HG03025 (cell line): ENCODE measurements around the gene HNRNPUL1.

Source experiments
- ATAC-seq: cut with Tn5 transposase; IDR thresholded peaks from one replicate; pipeline ENCODE4 v1.9.1; 2021; ENCODE audit warnings: mild to moderate bottlenecking, moderate library complexity; ENCODE audit not compliant: unreplicated experiment, low FRiP score

HNRNPUL1 gene

GRCh38 chr19:41307090-41307875 lies 43.1 kb downstream of the HNRNPUL1 start:
- ATAC-seq, result no peak

DNA sequence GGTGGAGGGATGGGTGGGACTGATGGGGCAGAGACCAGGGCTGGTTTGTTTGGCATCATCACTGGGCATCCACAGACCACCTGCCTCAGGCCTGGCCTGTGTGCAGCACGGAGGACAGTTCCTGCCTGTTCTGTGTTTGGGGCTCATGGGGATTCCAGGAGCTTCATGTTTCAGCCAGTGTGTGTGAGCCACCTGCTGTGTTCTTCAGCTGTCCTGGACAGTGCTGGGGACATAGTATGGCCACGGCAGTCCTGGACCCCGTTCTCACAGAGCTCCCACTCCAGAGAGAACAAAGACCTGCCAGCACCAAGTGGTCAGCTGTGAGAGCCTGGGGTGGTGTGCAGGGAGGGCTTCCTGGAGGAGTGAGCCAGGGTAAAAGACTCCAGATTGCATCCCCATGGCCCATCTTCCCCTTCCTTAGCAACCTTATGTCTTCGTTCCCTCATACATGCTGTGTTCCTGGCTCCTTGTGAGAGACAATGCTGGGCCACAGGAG lies 43.8 kb downstream of the HNRNPUL1 start:
- no peak for ATAC-seq

- no peak for ATAC-seq
These were observed 44.4 kb downstream of the HNRNPUL1 start for GRCh38 chr19:41308450-41309179.

DNA sequence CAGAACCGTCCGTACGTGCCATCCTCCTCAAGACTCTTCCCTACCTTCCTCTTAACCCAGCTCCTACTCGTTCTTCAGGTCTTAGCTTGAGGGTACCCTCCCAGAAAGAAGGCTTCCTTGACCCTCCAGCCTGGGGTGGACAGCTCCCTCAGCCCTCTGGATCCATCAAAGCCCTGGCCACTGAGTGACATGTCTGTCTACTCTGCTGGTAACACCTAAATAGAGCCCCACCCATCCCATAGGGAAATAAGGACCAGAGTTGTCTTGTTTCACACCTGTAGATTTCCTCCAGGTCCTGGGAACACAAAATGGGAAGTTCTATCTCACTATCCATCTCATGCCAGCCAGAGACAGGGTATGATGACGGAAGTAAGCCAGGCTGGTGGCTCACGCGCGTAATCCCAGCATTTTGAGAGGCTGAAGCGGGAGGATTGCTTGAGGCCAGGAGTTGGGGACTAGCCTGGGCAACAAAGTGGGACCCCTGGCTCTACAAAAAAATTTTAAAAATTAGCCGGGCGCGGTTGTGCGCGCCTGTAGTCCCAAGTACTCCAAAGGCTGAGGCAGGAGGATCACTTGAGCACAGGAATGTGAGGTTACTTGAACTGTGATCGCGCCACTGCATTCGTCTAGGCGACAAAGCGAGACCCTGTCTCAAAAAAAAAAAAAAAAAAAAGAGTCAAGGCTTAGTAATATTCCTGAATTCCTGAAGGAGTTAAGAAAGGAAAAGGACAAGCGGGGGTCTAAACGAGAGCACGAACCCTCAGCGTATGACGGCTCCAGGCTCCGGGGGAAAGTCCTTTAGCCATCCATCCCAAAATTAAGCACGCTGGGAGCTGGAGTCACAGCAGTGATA lies 45.2 kb downstream of the HNRNPUL1 start:
- no peak for ATAC-seq

- ATAC-seq, result no peak
These were observed 46.1 kb downstream of the HNRNPUL1 start, which contains the start of gene CCDC97 for GRCh38 chr19:41310033-41310831. TSS of gene CCDC97 (plus strand) at chr19:41310172. CDS start at chr19:41310311, 139 bp downstream.

GRCh38 chr19:41311072-41311471 lies 46.9 kb downstream of the HNRNPUL1 start:
- ATAC-seq, result no peak

DNA sequence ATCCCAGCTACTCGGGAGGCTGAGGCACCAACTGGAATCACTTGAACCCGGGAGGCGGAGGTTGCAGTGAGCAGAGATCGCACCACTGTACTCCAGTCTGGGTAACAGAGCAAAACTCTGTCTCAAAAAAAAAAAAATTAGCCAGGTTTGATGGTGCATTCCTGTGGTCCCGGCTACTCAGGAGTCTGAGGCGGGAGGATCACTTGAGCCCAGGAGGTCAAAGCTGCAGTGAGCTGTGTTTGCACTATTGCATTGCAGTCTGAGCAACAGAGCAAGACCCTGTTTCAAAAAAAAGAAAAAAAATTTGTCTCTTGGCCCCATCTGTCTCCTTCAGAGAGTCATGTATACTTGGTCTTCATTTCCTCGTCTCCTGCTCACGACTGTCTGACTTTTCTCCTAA lies 47.4 kb downstream of the HNRNPUL1 start:
- no peak for ATAC-seq

DNA sequence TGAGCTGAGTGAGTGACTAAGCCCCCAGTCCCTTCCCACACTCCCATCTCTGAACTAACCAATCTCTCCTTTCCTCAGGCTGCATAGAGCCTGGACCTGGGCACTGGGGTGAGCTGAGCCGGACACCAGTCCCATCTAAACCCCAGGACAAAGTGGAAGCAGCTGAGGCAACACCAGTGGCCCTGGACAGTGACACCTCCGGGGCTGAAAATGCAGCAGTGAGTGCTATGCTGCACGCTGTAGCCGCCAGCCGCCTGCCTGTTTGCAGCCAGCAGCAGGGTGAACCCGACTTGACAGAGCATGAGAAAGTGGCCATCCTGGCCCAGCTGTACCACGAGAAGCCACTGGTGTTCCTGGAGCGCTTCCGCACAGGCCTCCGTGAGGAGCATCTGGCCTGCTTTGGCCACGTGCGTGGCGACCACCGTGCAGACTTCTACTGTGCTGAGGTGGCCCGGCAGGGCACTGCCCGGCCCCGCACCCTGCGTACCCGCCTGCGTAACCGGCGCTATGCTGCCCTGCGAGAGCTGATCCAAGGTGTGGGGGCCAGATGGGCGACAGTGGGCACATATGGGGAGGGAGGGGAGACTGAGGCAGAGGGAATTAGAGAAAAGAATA lies 52.2 kb downstream of the HNRNPUL1 start:
- ATAC-seq, result no peak

- ATAC-seq, result no peak
These were observed 54.7 kb downstream of the HNRNPUL1 start for GRCh38 chr19:41318696-41319499.

GRCh38 chr19:41319500-41320184 lies 55.5 kb downstream of the HNRNPUL1 start:
- ATAC-seq, result no peak

- no peak for ATAC-seq
These were observed 56.0 kb downstream of the HNRNPUL1 start for GRCh38 chr19:41320185-41320518.

DNA sequence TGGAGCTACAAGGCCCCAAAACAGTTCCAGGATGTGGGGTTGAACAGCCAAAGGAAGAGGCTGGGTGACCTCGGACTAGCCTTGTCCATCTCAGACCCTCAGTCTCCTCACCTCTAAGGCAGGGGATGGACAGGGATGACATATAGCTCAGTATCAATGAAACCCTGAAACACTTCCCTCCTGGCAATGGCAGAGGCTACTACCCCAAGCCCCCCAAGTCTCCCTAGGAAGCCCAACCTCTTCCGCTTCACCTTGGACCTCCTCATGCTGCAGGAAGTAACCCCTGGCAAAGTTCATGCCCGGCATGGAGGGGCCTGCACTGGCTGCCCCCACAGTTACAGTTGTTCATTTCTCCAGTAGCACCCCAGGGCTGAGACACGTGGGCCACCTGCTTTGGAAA lies 56.4 kb downstream of the HNRNPUL1 start:
- no peak for ATAC-seq

DNA sequence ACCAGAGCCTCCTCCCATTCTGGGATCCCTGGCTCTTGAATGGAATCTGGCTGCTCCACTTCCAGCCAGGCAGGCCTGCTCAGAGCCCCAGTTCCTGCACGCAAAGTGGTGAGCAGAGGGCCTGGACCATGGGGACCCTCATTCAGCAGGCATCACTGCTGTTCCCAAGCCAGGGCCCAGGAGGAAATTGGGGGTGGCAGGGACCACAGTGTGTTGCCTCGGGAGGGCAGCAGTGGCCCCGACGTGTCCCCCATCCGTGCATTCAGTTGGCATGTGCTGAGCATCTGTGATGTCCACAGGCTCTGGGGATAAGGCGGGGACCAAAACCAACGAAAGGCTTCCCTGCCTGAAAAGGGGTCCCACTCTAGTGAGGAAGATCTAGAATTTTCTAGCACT lies 57.0 kb downstream of the HNRNPUL1 start:
- ATAC-seq, result no peak

DNA sequence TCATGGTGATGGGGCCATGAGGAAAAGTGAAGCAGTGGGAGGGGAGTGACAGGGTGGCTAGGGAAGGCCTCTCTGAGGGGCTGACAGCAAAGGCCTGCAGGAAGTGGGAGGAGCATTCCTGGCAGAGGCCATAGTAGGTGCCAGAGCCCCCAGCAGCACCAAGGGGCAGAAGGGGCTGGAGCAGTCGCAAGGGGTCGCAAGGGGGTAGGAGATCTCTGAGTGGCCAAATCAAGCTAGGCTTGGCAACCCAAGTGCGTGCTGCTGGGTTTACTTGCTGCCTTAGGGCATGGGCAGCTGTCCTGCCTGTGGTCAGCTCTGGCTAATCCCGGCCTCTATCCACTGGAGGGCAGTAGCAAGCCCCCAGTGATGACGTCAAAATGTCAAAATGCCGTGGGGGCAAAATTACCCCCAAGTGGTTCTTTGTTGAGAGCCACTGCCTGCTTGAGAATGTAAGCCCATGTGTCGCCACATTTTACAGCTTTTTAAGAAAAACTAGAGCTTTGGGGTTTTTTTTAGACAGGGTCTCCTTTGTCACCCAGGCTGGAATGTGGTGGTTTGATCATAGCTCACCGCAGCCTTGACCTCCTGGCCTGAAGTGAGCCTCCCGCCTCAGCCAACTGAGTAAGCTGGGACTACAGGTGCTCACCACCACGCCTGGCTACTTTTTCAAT lies 57.6 kb downstream of the HNRNPUL1 start:
- ATAC-seq, result no peak

DNA sequence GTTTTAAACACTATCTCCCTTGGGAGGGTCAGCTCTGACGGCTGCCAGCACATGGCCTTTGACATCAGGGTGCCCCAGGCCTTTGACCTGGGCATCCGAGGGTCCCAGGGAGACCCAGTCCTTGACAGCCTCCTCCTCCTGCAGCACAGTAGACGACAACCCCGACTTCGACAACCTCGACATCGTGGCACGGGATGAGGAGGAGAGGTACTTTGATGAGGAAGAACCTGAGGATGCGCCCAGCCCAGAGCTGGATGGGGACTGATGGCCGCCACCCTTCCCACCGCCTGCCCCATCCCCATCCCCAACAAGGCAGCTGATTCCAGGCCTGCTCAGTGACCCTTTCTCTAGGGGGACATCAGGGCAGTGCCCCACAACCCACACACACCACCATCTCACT lies 58.3 kb downstream of the HNRNPUL1 start:
- ATAC-seq, result no peak

- ATAC-seq, result no peak
These were observed 58.9 kb downstream of the HNRNPUL1 start for GRCh38 chr19:41323023-41323422.

DNA sequence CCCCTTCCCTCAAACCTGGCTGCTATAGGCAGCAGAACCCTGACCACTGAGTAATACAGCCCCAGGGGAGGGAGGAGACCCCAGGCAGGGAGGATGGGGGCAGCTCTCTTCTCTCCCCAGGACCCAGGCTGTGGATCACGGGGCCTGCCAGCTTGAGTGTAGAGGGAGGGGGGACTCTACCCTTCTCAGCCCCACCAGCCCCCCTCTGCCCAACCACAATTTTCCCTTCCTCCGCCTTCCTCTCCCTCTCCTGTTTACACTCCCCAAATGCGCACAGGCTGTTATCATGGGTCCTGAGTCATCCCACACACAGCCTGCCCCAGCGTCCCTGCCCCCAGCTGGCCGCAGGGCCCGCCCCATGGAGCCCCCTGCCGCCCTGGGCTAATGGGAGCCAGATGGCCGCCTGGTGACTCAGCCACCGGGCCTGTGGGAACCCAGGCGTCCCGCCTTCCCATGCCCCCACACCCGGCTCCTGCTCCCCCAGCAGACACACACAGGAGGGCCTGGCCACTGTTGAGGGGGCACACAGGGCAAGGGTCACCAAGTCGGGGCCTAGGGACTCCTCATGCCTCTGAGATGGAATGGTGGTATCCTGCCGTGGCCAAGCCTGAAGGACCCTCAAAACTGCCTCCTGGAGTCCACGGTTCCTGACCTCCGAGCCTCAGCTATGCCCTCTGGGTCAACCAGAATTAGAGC lies 59.4 kb downstream of the HNRNPUL1 start:
- no peak for ATAC-seq
